ENCODE data around the gene ZRSR2. TPM values are rescaled to one million over a fixed set of nuclear protein-coding genes. Genes with fewer than 3 reads are reported as not detected.

The ZRSR2 gene
- total RNA-seq, 1 experiment from 2014 or later = 5.9 TPM

DNA sequence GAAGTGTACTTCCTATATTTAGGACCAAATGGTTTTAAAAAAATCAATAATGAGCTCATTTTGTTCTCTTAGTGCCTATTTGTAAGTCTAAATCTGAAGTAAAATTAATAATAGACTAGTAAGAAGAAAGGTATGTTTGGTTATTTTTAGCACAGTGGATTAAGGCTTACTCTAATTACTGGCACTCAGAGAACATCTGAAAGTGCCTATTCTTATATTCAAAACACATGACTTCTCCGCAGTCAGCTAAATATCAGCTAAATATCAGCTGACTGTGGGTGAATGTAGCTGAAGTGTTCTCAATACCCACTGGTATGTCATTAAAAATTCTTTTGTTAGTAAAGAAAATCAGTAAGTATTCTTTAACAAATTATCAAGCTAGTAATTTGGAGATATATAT is 58.3 kb downstream of the ZRSR2 start:
- no peak for DNase-seq (ENCODE audit: extremely low read depth, low read depth)

DNA sequence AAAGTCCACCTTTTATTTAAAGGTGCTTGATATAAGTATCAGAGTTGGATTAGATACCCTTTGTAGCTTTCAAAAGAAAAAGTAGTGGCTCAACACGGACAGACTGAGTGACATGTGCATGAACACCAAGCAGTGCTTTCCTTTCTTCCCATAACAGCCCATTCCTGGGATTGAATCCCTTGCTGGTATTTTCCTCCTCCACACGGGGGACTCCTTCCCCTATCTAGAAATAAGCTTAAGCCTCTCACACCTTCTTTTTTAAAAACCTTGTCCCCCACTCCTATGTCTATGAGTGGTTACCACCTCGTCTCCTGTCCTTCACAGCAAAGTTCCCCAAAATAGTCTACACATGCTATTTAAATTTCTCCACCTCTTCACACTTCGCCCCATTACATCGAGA is 59.3 kb downstream of the ZRSR2 start:
- DNase-seq (ENCODE audit: extremely low read depth, low read depth) = no peak

DNA sequence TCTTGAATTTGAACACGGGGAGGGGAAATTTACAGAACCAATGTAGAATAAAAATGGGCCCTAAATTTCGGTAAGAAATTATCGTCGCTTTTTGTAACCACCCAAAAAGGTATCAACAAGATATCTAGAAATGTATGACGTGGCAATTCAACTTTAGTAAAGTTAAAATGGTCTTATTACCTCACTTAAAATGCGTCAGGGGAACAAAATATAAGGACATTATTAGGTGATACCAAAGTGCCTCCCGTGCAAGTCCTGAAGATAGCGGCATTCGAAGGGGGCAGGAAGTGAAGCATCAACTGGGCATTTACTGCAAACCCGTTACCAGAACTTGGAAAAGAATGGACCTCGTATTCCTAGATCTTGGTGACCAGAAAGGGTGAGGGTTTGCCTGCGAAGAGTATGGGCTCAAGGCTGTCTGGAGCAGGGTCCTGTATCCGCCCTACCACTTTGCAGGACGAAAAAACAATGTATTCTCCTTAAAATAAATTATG is 63.3 kb downstream of the ZRSR2 start:
- DNase-seq (ENCODE audit: extremely low read depth, low read depth) = no peak

DNA sequence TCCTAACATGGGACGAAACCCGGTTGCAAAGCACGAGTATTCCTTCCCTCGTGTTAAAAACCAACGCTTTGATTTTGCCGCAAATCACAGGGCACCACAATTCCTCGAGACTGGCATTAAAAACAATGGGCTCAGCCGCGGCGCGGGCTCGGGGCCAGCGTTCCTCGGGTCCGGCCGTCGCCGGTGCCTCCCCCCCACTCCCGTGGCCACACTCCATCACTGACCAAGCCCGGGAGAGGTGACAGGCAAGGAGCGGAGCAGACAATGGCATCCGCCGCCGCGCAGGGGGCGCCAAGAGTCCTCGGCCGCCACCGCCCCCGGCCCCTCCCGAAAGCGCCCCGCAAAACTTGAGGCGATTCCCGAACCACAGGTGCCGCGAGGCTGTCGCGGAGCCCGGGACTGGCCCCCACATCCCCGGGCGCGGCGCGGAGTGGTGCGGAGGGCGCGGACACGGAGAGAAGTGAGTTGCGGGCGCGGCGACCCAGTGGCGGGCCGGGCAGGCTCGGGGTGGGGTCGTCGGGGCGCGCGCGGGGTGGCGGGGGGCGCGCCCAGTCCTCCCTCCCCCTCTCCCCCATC is 63.9 kb downstream of the ZRSR2 start:
- DNase-seq (ENCODE audit: extremely low read depth, low read depth) = peak; percentile 30

DNA sequence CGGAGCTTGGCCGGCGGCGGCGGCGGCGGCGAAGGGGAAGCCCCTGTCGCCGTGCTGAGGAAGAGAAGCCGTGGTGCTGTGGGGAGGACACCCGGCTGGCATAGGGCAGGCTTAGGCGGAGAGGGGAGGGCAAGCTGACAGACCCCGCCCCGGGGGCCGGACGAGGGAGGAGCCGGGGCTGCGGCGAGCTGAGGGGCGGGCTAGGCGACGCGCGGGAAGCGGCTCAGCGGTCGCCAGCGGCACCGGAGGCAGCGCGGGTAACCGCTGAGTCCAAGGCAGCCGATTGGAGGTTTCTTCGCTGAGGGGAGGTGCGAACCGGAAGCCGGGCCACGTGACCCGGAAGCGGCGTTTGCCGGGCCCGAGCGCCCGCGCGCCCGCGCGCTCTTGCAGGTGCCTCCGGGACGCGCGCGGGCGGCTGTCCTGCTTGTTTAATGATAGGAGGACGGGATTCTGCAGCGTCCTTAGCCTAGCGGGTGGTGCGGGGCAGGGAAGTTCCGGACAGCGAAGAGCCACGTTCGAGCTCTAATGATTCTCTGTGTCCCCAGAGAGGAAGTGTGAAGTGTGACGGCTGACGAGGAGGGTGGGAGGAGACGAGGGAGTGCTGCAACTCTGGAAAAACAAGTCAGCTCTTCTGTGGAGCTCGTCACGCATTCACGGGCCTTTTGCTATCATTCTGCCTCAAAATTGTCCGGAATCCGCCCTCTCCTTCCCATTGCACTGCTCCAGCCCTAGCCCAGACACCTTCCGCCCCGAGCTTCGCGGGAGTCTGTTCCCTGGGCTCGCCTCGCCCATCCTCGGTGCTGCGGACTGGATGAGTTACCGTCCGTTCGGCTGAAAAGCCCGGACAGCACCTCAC is 64.7 kb downstream of the ZRSR2 start, which contains the start of gene AP1S2:
Gene AP1S2, minus strand, starts transcription at position 102 of the 856 bp plus-strand sequence. CDS start 2,289 bp downstream, outside the sequence.
- peak; percentile 91 for DNase-seq (ENCODE audit: extremely low read depth, low read depth)

DNA sequence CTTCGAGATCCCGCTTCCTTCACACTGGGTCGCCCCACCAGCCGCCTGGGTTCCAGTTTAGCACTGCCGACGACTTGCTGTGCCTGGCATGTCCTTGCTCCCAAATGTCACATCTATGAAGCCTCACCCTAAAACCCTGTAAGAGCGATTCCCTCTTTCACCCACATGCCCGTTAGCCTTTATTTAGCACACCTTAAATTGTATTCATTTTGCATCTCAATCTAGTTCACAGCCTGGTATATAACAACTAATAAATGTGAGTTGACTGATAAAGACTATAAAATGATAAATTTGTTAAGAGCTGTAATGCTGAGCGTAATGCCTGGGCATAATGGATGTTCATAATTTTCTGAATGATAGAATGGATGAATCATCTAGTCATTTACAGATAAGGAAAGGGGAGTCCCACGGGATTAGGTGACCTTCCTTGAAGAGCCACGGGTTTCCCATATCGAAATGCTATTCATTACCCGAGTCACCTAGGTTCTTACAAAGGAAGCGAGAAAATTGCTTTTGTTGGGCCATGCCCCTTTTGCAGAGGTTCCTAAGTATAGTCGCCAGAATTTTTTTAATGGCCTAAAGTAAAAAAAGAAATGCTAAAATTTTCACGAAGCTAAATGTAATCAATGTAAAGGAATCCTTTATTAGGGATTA is 65.4 kb downstream of the ZRSR2 start:
- no peak for DNase-seq (ENCODE audit: extremely low read depth, low read depth)

DNA sequence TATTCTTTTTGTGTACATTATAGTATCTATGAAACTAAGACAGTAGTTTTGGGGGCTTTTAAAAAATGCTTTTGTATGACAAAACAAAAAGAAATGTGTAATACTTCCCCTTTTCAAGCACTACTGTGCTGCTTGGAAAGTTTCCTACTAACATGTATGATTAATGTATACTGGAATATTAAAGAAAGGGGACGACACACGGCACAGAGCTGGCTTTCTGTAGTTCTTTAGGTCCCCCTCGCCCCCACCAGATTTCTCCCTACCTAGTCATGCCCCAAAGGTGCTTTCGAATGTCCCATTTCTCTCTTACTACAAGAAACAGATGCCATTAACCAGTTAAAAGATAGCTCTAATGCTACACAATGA is 65.9 kb downstream of the ZRSR2 start:
- no peak for DNase-seq (ENCODE audit: extremely low read depth, low read depth)

DNA sequence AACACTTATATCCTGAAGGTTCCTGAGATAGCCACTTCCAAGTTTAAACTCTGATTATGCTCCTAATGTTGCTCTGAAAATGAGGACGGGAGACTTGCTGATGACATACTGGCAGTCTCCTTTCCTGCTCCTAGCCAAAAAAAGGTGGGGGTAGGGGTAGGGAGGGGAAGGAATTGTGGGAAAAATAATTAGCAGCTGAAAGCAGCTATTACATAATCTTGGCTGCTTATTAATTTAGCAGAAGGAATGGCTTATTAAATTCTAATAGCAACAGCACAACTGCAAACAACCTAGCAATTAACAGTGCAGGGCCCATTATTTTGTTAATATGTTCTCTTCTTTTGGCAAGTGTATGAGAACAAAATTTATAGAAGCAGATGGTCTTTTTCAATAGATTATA is 66.4 kb downstream of the ZRSR2 start:
- no peak for DNase-seq (ENCODE audit: extremely low read depth, low read depth)

DNA sequence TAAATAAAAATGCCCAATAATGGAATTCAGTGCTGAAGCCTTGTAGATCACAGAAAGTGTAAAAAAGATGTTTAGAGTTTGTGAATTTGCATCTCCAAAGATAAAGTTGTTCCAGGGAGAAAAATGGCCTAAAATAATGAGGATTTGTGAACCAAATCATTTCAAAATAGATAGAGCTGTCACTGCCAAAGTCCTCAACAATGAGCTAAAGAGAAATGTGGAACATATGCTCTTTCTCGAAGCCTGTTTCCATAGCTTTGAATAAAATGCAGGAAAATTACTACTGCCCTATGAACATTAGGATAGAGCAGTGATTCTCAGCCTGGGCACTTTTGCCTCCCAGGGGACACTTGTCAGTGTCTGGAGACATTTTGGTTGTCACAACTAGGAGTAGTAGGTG is 67.8 kb downstream of the ZRSR2 start:
- no peak for DNase-seq (ENCODE audit: extremely low read depth, low read depth)

DNA sequence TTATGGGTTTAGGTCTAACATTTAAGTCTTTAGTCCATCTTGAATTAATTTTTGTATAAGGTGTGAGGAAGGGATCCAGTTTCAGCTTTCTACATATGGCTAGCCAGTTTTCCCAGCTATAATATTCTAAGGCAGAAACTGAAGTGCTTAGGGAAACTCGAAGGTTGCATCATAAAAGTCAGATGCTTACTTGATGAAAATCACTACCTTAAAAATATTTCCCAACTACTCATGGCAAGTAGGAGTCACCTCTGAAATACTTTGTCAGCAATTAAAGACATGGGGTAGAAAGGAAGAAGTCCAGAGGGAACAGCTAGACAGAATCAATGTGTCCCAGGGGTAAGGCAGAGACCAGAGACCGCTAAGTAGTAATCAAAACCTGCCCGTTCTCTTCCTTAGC is 70.6 kb downstream of the ZRSR2 start:
- no peak for DNase-seq (ENCODE audit: extremely low read depth, low read depth)

DNA sequence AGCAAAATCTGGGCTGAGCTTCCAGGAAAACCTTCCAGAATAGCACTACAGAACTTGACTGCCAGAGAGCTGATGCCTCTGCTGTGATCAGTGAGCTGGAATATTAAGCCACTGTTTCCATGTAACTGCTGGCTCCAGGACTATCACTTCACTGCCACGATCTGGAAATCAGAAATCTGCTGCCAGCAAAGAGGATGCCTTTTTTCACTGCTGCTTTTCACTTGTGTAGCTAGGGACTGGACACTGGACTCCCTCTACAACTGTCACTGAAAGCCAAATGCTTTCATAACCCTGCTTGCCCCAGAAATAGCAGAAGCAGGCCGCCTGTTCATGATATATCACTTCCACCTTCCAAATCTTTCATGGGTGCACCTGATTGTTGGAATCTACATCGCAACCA is 73.7 kb downstream of the ZRSR2 start:
- no peak for DNase-seq (ENCODE audit: extremely low read depth, low read depth)

DNA sequence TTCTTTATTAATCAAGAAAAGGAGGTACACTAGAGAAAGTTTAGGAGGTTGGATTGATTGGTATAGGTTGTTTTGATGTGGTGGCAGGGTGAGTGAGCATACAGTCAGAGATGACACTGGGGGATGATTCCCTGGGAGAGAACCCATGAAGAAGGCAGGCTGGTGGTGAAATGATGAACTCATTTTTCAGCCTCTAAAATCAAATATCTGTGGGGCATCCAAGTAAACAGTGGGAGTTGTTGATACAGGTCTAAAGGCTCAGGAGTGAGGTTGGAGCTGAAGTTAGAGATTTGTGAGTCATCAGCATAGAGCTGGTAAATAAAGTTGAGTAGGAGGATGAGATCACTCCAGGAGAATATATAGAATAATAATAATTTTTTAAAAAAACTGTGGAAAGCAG is 74.3 kb downstream of the ZRSR2 start:
- no peak for DNase-seq (ENCODE audit: extremely low read depth, low read depth)

DNA sequence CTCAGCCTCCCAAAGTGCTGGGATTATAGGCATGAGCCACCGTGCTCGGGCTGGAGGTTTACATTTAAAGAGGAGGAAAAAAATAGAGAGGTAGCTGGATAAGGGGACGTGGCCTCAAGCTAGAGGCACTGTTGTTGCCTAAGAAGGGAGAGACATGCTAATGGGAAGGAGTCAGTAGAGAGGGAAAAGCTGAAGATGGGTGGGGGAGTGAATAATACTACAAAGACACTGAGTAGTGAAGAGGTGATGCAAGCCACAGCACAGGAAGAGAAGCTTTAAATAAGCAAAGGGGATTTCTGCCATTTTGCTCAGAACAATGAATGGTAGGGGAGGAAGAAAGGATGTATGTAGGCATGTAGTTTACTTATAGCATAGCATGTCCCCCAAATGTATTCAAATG is 75.9 kb downstream of the ZRSR2 start:
- DNase-seq (ENCODE audit: extremely low read depth, low read depth) = no peak

DNA sequence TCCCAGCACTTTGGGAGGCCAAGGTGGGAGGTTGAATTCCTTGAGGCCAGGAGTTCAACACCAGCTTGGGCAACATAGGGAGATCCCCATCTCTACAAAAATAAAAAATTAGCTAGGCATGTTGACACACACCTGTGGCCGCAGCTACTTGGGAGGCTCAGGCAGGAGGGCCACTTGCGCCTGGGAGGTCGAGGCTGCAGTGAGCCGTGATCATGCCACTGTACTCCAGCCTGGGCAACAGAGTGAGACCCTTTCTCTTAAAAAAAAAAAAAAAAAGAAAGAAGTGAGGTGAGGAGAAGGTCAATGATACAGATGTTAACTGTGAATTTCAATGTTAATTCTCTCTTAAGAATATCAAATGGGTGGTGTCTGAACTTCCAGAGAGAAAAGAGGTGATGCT is 79.4 kb downstream of the ZRSR2 start:
- DNase-seq (ENCODE audit: extremely low read depth, low read depth) = no peak

DNA sequence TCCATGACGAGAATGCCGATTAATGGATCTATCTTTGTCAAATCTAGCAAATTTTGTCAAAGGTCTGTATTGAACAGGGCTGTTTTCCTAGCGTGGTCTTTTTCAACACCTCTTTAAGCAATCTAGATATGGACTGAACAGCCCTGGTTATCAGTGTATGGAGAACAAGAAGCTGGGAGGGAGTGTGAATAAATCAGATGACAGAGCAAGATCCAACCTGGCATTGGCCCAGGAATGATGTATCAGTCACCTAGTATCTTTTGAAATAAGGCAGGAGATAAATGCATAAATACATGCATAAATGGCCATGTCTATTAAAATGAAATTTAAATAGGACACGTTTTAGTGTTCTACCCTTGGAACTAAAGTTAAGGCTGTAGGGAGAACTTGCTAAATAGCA is 80.0 kb downstream of the ZRSR2 start:
- DNase-seq (ENCODE audit: extremely low read depth, low read depth) = no peak

Other genes with a start within 250 kb of the ZRSR2 start
- gene ACE2, start 189.5 kb upstream of the ZRSR2 start, total RNA-seq (2014; rRNA removed; shearing (Covaris generic)) = 0.12 and 0.55 TPM in 2 replicates
- 6.6 and 7.7 TPM in 2 replicates for gene CLTRN, start 125.7 kb upstream of the ZRSR2 start, total RNA-seq (2014; rRNA removed; shearing (Covaris generic))
- 11.0 and 13.8 TPM in 2 replicates for gene CA5B, start 52.2 kb upstream of the ZRSR2 start, total RNA-seq (2014; rRNA removed; shearing (Covaris generic))
- gene AP1S2, start 64.3 kb downstream of the ZRSR2 start, total RNA-seq (2014; rRNA removed; shearing (Covaris generic)) = 27.3 and 32.2 TPM in 2 replicates